Endodermal cell (in vitro differentiated cells): ENCODE results near the gene C10orf67. TPM values are rescaled to one million over a fixed set of nuclear protein-coding genes. Genes with fewer than 3 reads are reported as not detected.

Experiments used
- DNase-seq: peaks from one replicate; pipeline ENCODE4 v3.0.0-alpha.2; 2017
- H3K27ac ChIP-seq: 2 replicates; pipeline ENCODE4 v1.5.1; 2013; ENCODE audit warnings: mild to moderate bottlenecking, low read depth, low read length, moderate library complexity
- H3K27me3 ChIP-seq: 2 replicates; pipeline ENCODE4 v1.6.1; 2013; ENCODE audit warnings: mild to moderate bottlenecking, low read length, moderate library complexity; ENCODE audit not compliant: insufficient read depth, control insufficient read depth, poor library complexity, severe bottlenecking
- H3K36me3 ChIP-seq: 2 replicates; pipeline ENCODE4 v1.7.0; 2013; ENCODE audit warnings: mild to moderate bottlenecking, low read length, moderate library complexity; ENCODE audit not compliant: control insufficient read depth, insufficient read depth
- H3K4me1 ChIP-seq: one replicate; pipeline ENCODE4 v1.7.0; 2013; ENCODE audit warnings: low read length; ENCODE audit not compliant: control insufficient read depth, insufficient read depth
- H3K4me3 ChIP-seq: 2 replicates; pipeline ENCODE4 v1.5.1; 2013; ENCODE audit warnings: mild to moderate bottlenecking, low read length, moderate library complexity
- H3K9ac ChIP-seq: 2 replicates; pipeline ENCODE4 v1.6.1; 2013; ENCODE audit warnings: mild to moderate bottlenecking, low read length, moderate library complexity; ENCODE audit not compliant: poor library complexity, severe bottlenecking; ENCODE audit errors: extremely low read depth
- H3K9me3 ChIP-seq: 2 replicates; pipeline ENCODE4 v1.6.1; 2013; ENCODE audit warnings: mild to moderate bottlenecking, low read length, moderate library complexity; ENCODE audit not compliant: control insufficient read depth
- H3K27ac Mint-ChIP-seq: 2 replicates; pipeline ENCODE4 v1.8.0; 2020; ENCODE audit warnings: mixed read lengths
- H3K27me3 Mint-ChIP-seq: 2 replicates; pipeline ENCODE4 v1.8.0; 2021; ENCODE audit warnings: mild to moderate bottlenecking, mixed read lengths; ENCODE audit not compliant: insufficient read depth
- H3K36me3 Mint-ChIP-seq: 2 replicates; pipeline ENCODE4 v1.8.0; 2020; ENCODE audit warnings: low read depth, mixed read lengths
- H3K4me1 Mint-ChIP-seq: 2 replicates; pipeline ENCODE4 v1.8.0; 2020; ENCODE audit warnings: mixed read lengths
- H3K4me3 Mint-ChIP-seq: 2 replicates; pipeline ENCODE4 v1.8.0; 2020; ENCODE audit warnings: mild to moderate bottlenecking, moderate library complexity, mixed read lengths
- H3K9me3 Mint-ChIP-seq: 2 replicates; pipeline ENCODE4 v1.8.0; 2020; ENCODE audit warnings: mild to moderate bottlenecking, mixed read lengths
- WGBS, 2 experiments: methylation state at CpG; one replicate each; pipeline versions ENCODE4 v1.1.5 to v1.1.7; 2013; ENCODE audit warnings: missing lambda C conversion rate in 2 of 2, mixed read lengths in 1 of 2; ENCODE audit not compliant: insufficient coverage in 1 of 2, insufficient read length in 1 of 2; 5-methylcytosine and 5-hydroxymethylcytosine counted together
- total RNA-seq, 2 donors: library from RNA; stranded (reverse); fragmentation: NEBNext Ultra II Directional in 1 of 2; extraction: Animal tissue kit (Norgen Biotek cat#: 25700) in 1 of 2; gene quantifications; 2 replicates in 1 of 2; 3 replicates in 1 of 2; pipeline ENCODE4 v1.2.1, GENCODE V29; 2021
- TF ChIP-seq, protein P1 (sequence below): fragments of 200-600 bp; sonication (generic); conservative IDR thresholded peaks from 2 replicates; pipeline ENCODE4 v1.5.0; 2021; ENCODE audit warnings: antibody characterized with exemption, mild to moderate bottlenecking

The C10orf67 gene
- total RNA-seq, 2 donors from 2014 or later: not detected

GRCh38 chr10:23345861-23346260, 1.3 kb upstream of the C10orf67 start:
- no peaks in the 10 kb centered on the region for H3K36me3 ChIP-seq
- no peak overlapping the region for H3K4me3 ChIP-seq
- peaks cover 18% of the 10 kb centered on the region for H3K4me1 Mint-ChIP-seq
- H3K27me3 Mint-ChIP-seq: peaks cover 28% of the 10 kb centered on the region
- TF ChIP-seq, protein P1, sequence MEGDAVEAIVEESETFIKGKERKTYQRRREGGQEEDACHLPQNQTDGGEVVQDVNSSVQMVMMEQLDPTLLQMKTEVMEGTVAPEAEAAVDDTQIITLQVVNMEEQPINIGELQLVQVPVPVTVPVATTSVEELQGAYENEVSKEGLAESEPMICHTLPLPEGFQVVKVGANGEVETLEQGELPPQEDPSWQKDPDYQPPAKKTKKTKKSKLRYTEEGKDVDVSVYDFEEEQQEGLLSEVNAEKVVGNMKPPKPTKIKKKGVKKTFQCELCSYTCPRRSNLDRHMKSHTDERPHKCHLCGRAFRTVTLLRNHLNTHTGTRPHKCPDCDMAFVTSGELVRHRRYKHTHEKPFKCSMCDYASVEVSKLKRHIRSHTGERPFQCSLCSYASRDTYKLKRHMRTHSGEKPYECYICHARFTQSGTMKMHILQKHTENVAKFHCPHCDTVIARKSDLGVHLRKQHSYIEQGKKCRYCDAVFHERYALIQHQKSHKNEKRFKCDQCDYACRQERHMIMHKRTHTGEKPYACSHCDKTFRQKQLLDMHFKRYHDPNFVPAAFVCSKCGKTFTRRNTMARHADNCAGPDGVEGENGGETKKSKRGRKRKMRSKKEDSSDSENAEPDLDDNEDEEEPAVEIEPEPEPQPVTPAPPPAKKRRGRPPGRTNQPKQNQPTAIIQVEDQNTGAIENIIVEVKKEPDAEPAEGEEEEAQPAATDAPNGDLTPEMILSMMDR: no peak
- peaks cover 27% of the 10 kb centered on the region for H3K27me3 ChIP-seq
- H3K9me3 Mint-ChIP-seq: no peaks in the 10 kb centered on the region
- WGBS, 2 experiments: 77 to 95% methylated on average over 5 of the region's 5 CpGs
- peak overlapping the region; percentile 6 for H3K27ac ChIP-seq
- no peaks in the 10 kb centered on the region for H3K36me3 Mint-ChIP-seq
- H3K4me1 ChIP-seq: no peaks in the 10 kb centered on the region
- H3K9ac ChIP-seq: no peak overlapping the region
- no peak for DNase-seq
- H3K4me3 Mint-ChIP-seq: no peak overlapping the region
- no peak overlapping the region for H3K27ac Mint-ChIP-seq
- H3K9me3 ChIP-seq: no peaks in the 10 kb centered on the region

- Mint-ChIP-seq H3K4me3 (peak overlapping the region; percentile 70), H3K4me1 (peaks cover 18% of the 10 kb centered on the region), H3K36me3 (no peaks in the 10 kb centered on the region), H3K9me3 (no peaks in the 10 kb centered on the region), H3K27ac (no peak overlapping the region), H3K27me3 (peaks cover 27% of the 10 kb centered on the region)
- Histone ChIP-seq H3K4me3 (peak overlapping the region; percentile 80), H3K27me3 (peaks cover 27% of the 10 kb centered on the region), H3K27ac (peak overlapping the region; percentile 97), H3K4me1 (no peaks in the 10 kb centered on the region), H3K9ac (no peak overlapping the region), H3K9me3 (no peaks in the 10 kb centered on the region), H3K36me3 (no peaks in the 10 kb centered on the region)
- WGBS, 2 experiments: 6 to 10% methylated on average over 14 to 36 of the region's 48 CpGs
- TF ChIP-seq, protein P1: no peak
- DNase-seq: peak; percentile 90
These were observed 881 bp downstream of the C10orf67 start for GRCh38 chr10:23343591-23344240.

- H3K27me3 Mint-ChIP-seq: peaks cover 27% of the 10 kb centered on the region
- Histone ChIP-seq H3K4me3 (no peak overlapping the region), H3K9ac (no peak overlapping the region), H3K36me3 (no peaks in the 10 kb centered on the region), H3K4me1 (no peaks in the 10 kb centered on the region), H3K27me3 (peaks cover 27% of the 10 kb centered on the region), H3K9me3 (no peaks in the 10 kb centered on the region), H3K27ac (peak overlapping the region; percentile 97)
- no peaks in the 10 kb centered on the region for H3K36me3 Mint-ChIP-seq
- H3K27ac Mint-ChIP-seq: no peak overlapping the region
- no peak for DNase-seq
- H3K4me3 Mint-ChIP-seq: no peak overlapping the region
- WGBS, 2 experiments: 87 to 91% methylated on average over 11 of the region's 11 CpGs
- TF ChIP-seq, protein P1: no peak
- no peaks in the 10 kb centered on the region for H3K9me3 Mint-ChIP-seq
- peaks cover 18% of the 10 kb centered on the region for H3K4me1 Mint-ChIP-seq
These were observed 2.2 kb downstream of the C10orf67 start for GRCh38 chr10:23342213-23342884.
